SK-N-SH treated with all-trans-retinoic acid at 6 μM for 48 hours (cell line): ENCODE results near the gene HAPLN3.

Experiments used
- ATAC-seq: fragments of 200-7000 bp; cut with Tn5 transposase; 3 replicates; pipeline ENCODE4 v1.9.1; 2020; ENCODE audit warnings: mild to moderate bottlenecking, moderate library complexity
- ARNTL ChIP-seq: fragments of 450-650 bp; formaldehyde crosslinking; IDR thresholded peaks from 2 replicates; pipeline ENCODE4 v1.5.0; 2020; ENCODE audit warnings: low read depth, mild to moderate bottlenecking, moderate library complexity, borderline replicate concordance
- BACH2 ChIP-seq: fragments of 250-450 bp; sonication (Bioruptor Pico); IDR thresholded peaks from 2 replicates; pipeline ENCODE4 v1.9.0; 2021; ENCODE audit warnings: mild to moderate bottlenecking, borderline replicate concordance
- CSDC2 ChIP-seq: fragments of 250-450 bp; sonication (Bioruptor Pico); IDR thresholded peaks from 2 replicates; pipeline ENCODE4 v1.5.0; 2020; ENCODE audit warnings: mild to moderate bottlenecking, moderate library complexity
- ESRRG ChIP-seq: fragments of 250-450 bp; sonication (Bioruptor Pico); IDR thresholded peaks from 2 replicates; pipeline ENCODE4 v1.6.1; 2021; ENCODE audit warnings: mild to moderate bottlenecking
- ISL1 ChIP-seq: fragments of 250-450 bp; sonication (Bioruptor Pico); IDR thresholded peaks from 2 replicates; pipeline ENCODE4 v2.1.2; 2022; ENCODE audit warnings: mild to moderate bottlenecking, moderate library complexity
- OSR1 ChIP-seq: fragments of 250-450 bp; sonication (Bioruptor Pico); IDR thresholded peaks from 2 replicates; pipeline ENCODE4 v1.8.0; 2022; ENCODE audit warnings: moderate library complexity, mild to moderate bottlenecking, inconsistent platforms
- PATZ1 ChIP-seq: fragments of 250-450 bp; sonication (Bioruptor Pico); IDR thresholded peaks from 2 replicates; pipeline ENCODE4 v1.8.0; 2020; ENCODE audit warnings: mild to moderate bottlenecking, moderate library complexity, borderline replicate concordance
- POU6F1 ChIP-seq: fragments of 250-450 bp; sonication (Bioruptor Pico); IDR thresholded peaks from 2 replicates; pipeline ENCODE4 v1.8.0; 2021; ENCODE audit warnings: low read depth, mild to moderate bottlenecking, moderate library complexity, borderline replicate concordance
- PPARA ChIP-seq: fragments of 250-450 bp; sonication (Bioruptor Pico); IDR thresholded peaks from 2 replicates; pipeline ENCODE4 v1.5.0; 2020; ENCODE audit warnings: mild to moderate bottlenecking, borderline replicate concordance
- RARB ChIP-seq: fragments of 250-450 bp; sonication (Bioruptor Pico); IDR thresholded peaks from 2 replicates; pipeline ENCODE4 v1.8.0; 2021; ENCODE audit warnings: mild to moderate bottlenecking, moderate library complexity
- SNAI2 ChIP-seq: fragments of 250-450 bp; sonication (Bioruptor Pico); IDR thresholded peaks from 2 replicates; pipeline ENCODE4 v1.5.0; 2020; ENCODE audit warnings: mild to moderate bottlenecking, moderate library complexity
- TCF4 ChIP-seq: fragments of 250-450 bp; sonication (Bioruptor Pico); IDR thresholded peaks from 2 replicates; pipeline ENCODE4 v1.8.0; 2021; ENCODE audit warnings: mild to moderate bottlenecking, moderate library complexity, borderline replicate concordance
- TOX ChIP-seq: fragments of 250-450 bp; sonication (Bioruptor Pico); IDR thresholded peaks from 2 replicates; pipeline ENCODE4 v1.8.0; 2021; ENCODE audit warnings: mild to moderate bottlenecking, moderate library complexity, borderline replicate concordance
- TSHZ2 ChIP-seq: fragments of 250-450 bp; sonication (Bioruptor Pico); IDR thresholded peaks from 2 replicates; pipeline ENCODE4 v1.5.0; 2020; ENCODE audit warnings: mild to moderate bottlenecking, moderate library complexity
- ZC3H10 ChIP-seq: fragments of 250-450 bp; sonication (Bioruptor Pico); IDR thresholded peaks from 2 replicates; pipeline ENCODE4 v1.5.1; 2021; ENCODE audit warnings: mild to moderate bottlenecking, moderate library complexity
- ZNF565 ChIP-seq: fragments of 450-650 bp; formaldehyde crosslinking; conservative IDR thresholded peaks from 2 replicates; pipeline ENCODE4 v1.5.0; 2020; ENCODE audit warnings: low read depth, mild to moderate bottlenecking, moderate library complexity
- ZNF70 ChIP-seq: fragments of 450-650 bp; formaldehyde crosslinking; IDR thresholded peaks from 2 replicates; pipeline ENCODE4 v1.5.0; 2020; ENCODE audit warnings: mild to moderate bottlenecking, moderate library complexity
- ZNF8 ChIP-seq: fragments of 450-650 bp; formaldehyde crosslinking; IDR thresholded peaks from 2 replicates; pipeline ENCODE4 v1.5.0; 2020; ENCODE audit warnings: mild to moderate bottlenecking, moderate library complexity
- TF ChIP-seq, protein P1 (sequence below): fragments of 250-450 bp; sonication (Bioruptor Pico); IDR thresholded peaks from 2 replicates; pipeline ENCODE4 v1.5.1; 2021; ENCODE audit warnings: mild to moderate bottlenecking, moderate library complexity
- TF ChIP-seq, protein P2 (sequence below): fragments of 250-450 bp; sonication (Bioruptor Pico); IDR thresholded peaks from 2 replicates; pipeline ENCODE4 v1.5.1; 2020; ENCODE audit warnings: low read depth, mild to moderate bottlenecking, moderate library complexity

The HAPLN3 gene

DNA sequence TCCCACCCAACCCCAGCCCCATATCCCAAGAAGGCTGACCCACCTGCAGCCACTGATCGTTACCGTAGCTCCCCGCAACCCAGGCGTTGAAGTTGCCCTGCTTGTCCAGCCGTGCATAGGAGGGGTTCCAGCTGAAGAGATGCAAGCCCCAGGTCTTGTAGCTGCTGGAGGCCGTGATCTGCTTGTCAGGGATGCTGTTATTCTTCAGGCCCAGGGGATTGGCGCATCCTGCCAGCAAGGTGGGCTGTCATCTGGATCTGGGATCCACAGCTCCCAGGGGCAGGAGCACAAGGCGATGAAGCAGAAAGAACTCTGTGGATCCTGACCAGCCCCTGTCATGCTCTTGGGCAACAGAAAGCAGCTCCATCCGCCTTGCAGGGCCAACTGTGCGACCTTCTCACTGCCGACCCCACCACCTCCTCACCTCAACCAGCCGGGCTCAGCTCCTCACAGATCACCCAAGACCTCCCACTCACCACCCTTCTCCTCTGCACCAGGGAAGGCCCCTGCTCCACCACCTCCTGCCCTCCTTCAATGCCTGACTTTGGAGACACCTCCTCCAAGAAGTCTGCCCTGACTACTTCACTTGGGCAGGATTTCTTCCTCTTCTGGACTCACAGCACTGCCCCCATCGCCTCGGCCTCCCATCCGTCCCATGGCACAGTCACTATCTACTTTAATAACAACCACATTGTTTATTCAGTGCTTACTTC, 6.3 kb upstream of the HAPLN3 start (continued):
- TF ChIP-seq TSHZ2 (CRISPR knock-in tag), result no peak

- TF ChIP-seq BACH2, result no peak
- TF ChIP-seq POU6F1 (CRISPR knock-in tag), result no peak
- TF ChIP-seq, protein P1, sequence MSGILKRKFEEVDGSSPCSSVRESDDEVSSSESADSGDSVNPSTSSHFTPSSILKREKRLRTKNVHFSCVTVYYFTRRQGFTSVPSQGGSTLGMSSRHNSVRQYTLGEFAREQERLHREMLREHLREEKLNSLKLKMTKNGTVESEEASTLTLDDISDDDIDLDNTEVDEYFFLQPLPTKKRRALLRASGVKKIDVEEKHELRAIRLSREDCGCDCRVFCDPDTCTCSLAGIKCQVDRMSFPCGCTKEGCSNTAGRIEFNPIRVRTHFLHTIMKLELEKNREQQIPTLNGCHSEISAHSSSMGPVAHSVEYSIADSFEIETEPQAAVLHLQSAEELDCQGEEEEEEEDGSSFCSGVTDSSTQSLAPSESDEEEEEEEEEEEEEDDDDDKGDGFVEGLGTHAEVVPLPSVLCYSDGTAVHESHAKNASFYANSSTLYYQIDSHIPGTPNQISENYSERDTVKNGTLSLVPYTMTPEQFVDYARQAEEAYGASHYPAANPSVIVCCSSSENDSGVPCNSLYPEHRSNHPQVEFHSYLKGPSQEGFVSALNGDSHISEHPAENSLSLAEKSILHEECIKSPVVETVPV (CRISPR knock-in tag), result no peak
- TF ChIP-seq ISL1 (CRISPR knock-in tag), result no peak
- TF ChIP-seq OSR1 (CRISPR knock-in tag), result no peak
- TF ChIP-seq ZNF565 (CRISPR knock-in tag), result no peak
- TF ChIP-seq ZNF70, result no peak
- TF ChIP-seq TOX, result no peak
- TF ChIP-seq TSHZ2 (CRISPR knock-in tag), result no peak
- no peak for TF ChIP-seq RARB (CRISPR knock-in tag)
- TF ChIP-seq TCF4 (CRISPR knock-in tag), result no peak
- no peak for TF ChIP-seq ZC3H10
- TF ChIP-seq CSDC2, result no peak
- TF ChIP-seq PPARA (CRISPR knock-in tag), result no peak
- TF ChIP-seq ARNTL (CRISPR knock-in tag), result no peak
- TF ChIP-seq ESRRG (CRISPR knock-in tag), result no peak
- no peak for TF ChIP-seq ZNF8 (CRISPR knock-in tag)
- TF ChIP-seq, protein P2, sequence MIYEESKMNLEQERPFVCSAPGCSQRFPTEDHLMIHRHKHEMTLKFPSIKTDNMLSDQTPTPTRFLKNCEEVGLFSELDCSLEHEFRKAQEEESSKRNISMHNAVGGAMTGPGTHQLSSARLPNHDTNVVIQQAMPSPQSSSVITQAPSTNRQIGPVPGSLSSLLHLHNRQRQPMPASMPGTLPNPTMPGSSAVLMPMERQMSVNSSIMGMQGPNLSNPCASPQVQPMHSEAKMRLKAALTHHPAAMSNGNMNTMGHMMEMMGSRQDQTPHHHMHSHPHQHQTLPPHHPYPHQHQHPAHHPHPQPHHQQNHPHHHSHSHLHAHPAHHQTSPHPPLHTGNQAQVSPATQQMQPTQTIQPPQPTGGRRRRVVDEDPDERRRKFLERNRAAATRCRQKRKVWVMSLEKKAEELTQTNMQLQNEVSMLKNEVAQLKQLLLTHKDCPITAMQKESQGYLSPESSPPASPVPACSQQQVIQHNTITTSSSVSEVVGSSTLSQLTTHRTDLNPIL (CRISPR knock-in tag), result no peak
- no peak for TF ChIP-seq SNAI2 (CRISPR knock-in tag)
- no peak for TF ChIP-seq PATZ1 (CRISPR knock-in tag)
- ATAC-seq, result no peak
Observed at GRCh38 chr15:88900982-88901418, 5.7 kb upstream of the HAPLN3 start.
